SK-N-MC (cell line): ENCODE data around the gene TRIM10.

Experiments used
- DNase-seq: peaks from one replicate; pipeline ENCODE4 v3.0.0-alpha.2; 2011; ENCODE audit warnings: low read depth, low spot score
- H3K27ac ChIP-seq: fragments of 200-600 bp; sonication (generic); 2 replicates; pipeline ENCODE4 v1.5.1; 2016; ENCODE audit warnings: mixed run types
- H3K36me3 ChIP-seq: fragments of 200-600 bp; sonication (generic); 2 replicates; pipeline ENCODE4 v1.6.1; 2017; ENCODE audit warnings: antibody characterized with exemption, low read length, mixed read lengths; ENCODE audit not compliant: insufficient read depth
- H3K4me3 ChIP-seq: fragments of 200-600 bp; sonication (generic); 2 replicates; pipeline ENCODE4 v1.5.1; 2016
- H3K9ac ChIP-seq: fragments of 200-600 bp; sonication (generic); 2 replicates; pipeline ENCODE4 v1.8.0; 2017; ENCODE audit warnings: mixed run types, mixed read lengths; ENCODE audit not compliant: insufficient read length
- H3K9me3 ChIP-seq: fragments of 200-600 bp; sonication (generic); 2 replicates; pipeline ENCODE4 v1.6.1; 2017; ENCODE audit warnings: low read depth, mild to moderate bottlenecking, antibody characterized with exemption, low read length, moderate library complexity, mixed read lengths
- EZH2 ChIP-seq: fragments of 200-600 bp; sonication (generic); IDR thresholded peaks from one replicate; pipeline ENCODE4 v1.6.1; 2017; ENCODE audit warnings: antibody characterized with exemption
- FOXP2 ChIP-seq: optimal IDR thresholded peaks from 2 replicates; pipeline ENCODE3; 2011; ENCODE audit warnings: mild to moderate bottlenecking, moderate library complexity; ENCODE audit not compliant: insufficient read depth; ENCODE audit errors: extremely low read length, control extremely low read depth
- POLR2AphosphoS5 ChIP-seq: IDR thresholded peaks from 2 replicates; pipeline ENCODE4 v1.6.1; 2012; ENCODE audit warnings: mild to moderate bottlenecking, low read depth, low read length, borderline replicate concordance

Gene TRIM10

GRCh38 chr6:30198166-30199084 lies 37.4 kb upstream of the TRIM10 start:
- TF ChIP-seq FOXP2 (no peak), EZH2 (no peak), POLR2AphosphoS5 (no peak)
- peaks cover 49% of the 10 kb centered on the region for H3K36me3 ChIP-seq
- no peak overlapping the region for H3K4me3 ChIP-seq
- no peak overlapping the region for H3K9ac ChIP-seq
- no peaks in the 10 kb centered on the region for H3K9me3 ChIP-seq
- no peak overlapping the region for H3K27ac ChIP-seq
- no peak for DNase-seq

GRCh38 chr6:30196376-30196775 lies 35.4 kb upstream of the TRIM10 start:
- H3K9me3 ChIP-seq = no peaks in the 10 kb centered on the region
- no peak overlapping the region for H3K27ac ChIP-seq
- H3K36me3 ChIP-seq = peaks cover 49% of the 10 kb centered on the region
- no peak for TF ChIP-seq EZH2
- TF ChIP-seq FOXP2 = no peak
- no peak for TF ChIP-seq POLR2AphosphoS5
- no peak overlapping the region for H3K9ac ChIP-seq
- H3K4me3 ChIP-seq = no peak overlapping the region
- no peak for DNase-seq

- no peak for DNase-seq
- Histone ChIP-seq H3K27ac (no peak overlapping the region), H3K9ac (no peak overlapping the region), H3K36me3 (peaks cover 47% of the 10 kb centered on the region), H3K9me3 (no peaks in the 10 kb centered on the region), H3K4me3 (no peak overlapping the region)
- TF ChIP-seq EZH2 = no peak
- no peak for TF ChIP-seq FOXP2
- TF ChIP-seq POLR2AphosphoS5 = no peak
These were observed 34.9 kb upstream of the TRIM10 start for GRCh38 chr6:30195951-30196350.

GRCh38 chr6:30194797-30195690 lies 34.0 kb upstream of the TRIM10 start:
- Histone ChIP-seq H3K9me3 (no peaks in the 10 kb centered on the region), H3K4me3 (no peak overlapping the region), H3K36me3 (peaks cover 41% of the 10 kb centered on the region), H3K9ac (no peak overlapping the region), H3K27ac (no peak overlapping the region)
- DNase-seq = no peak
- no peak for TF ChIP-seq EZH2
- TF ChIP-seq POLR2AphosphoS5 = no peak
- TF ChIP-seq FOXP2 = no peak

- Histone ChIP-seq H3K4me3 (no peak overlapping the region), H3K36me3 (peaks cover 43% of the 10 kb centered on the region), H3K27ac (no peak overlapping the region), H3K9me3 (no peaks in the 10 kb centered on the region), H3K9ac (no peak overlapping the region)
- DNase-seq = no peak
- TF ChIP-seq FOXP2 (no peak), POLR2AphosphoS5 (no peak), EZH2 (no peak)
These were observed 31.1 kb upstream of the TRIM10 start for GRCh38 chr6:30192076-30192475.

GRCh38 chr6:30188541-30188940 lies 27.5 kb upstream of the TRIM10 start:
- peaks cover 43% of the 10 kb centered on the region for H3K36me3 ChIP-seq
- no peak overlapping the region for H3K9ac ChIP-seq
- no peak overlapping the region for H3K4me3 ChIP-seq
- no peak overlapping the region for H3K27ac ChIP-seq
- DNase-seq = no peak
- H3K9me3 ChIP-seq = no peaks in the 10 kb centered on the region
- TF ChIP-seq POLR2AphosphoS5 (no peak), EZH2 (no peak), FOXP2 (no peak)

GRCh38 chr6:30185846-30186484 lies 25.0 kb upstream of the TRIM10 start:
- H3K4me3 ChIP-seq = no peak overlapping the region
- H3K9me3 ChIP-seq = no peaks in the 10 kb centered on the region
- H3K36me3 ChIP-seq = peaks cover 43% of the 10 kb centered on the region
- no peak overlapping the region for H3K27ac ChIP-seq
- no peak for TF ChIP-seq POLR2AphosphoS5
- no peak for TF ChIP-seq EZH2
- no peak for TF ChIP-seq FOXP2
- DNase-seq = no peak
- no peak overlapping the region for H3K9ac ChIP-seq
